ENCODE data around the gene PFKFB2.
"Not testable (repeated sequence)": the region's sequence is repeated elsewhere in the genome, so short reads cannot be mapped to it uniquely, and the experiment has no call there.

PFKFB2 gene

GRCh38 chr1:207034998-207035397 is 18.1 kb upstream of the PFKFB2 start:
- no peak for DNase-seq

GRCh38 chr1:207035877-207036551 is 17.1 kb upstream of the PFKFB2 start:
- DNase-seq: no peak
- intact Hi-C loops (cut with DNase I): no loop called here

More at GRCh38 chr1:207034998-207035397, 18.1 kb upstream of the PFKFB2 start:
- intact Hi-C loops (cut with DNase I): no loop called here

- intact Hi-C loops (cut with DNase I): no loop called here
- no peak for DNase-seq
These were observed 16.2 kb upstream of the PFKFB2 start for GRCh38 chr1:207036865-207037264.

- no peak for DNase-seq
- intact Hi-C loops (cut with DNase I): no loop called here
These were observed 13.5 kb upstream of the PFKFB2 start for GRCh38 chr1:207039380-207040180.

GRCh38 chr1:207040181-207040533 is 12.9 kb upstream of the PFKFB2 start:
- DNase-seq: no peak
- intact Hi-C loops (cut with DNase I): no loop called here

GRCh38 chr1:207041397-207041796 is 11.7 kb upstream of the PFKFB2 start:
- intact Hi-C loops (cut with DNase I): not testable (repeated sequence)

GRCh38 chr1:207045453-207045852 is 7.6 kb upstream of the PFKFB2 start:
- intact Hi-C loops (cut with DNase I): no loop called here

More at GRCh38 chr1:207041397-207041796, 11.7 kb upstream of the PFKFB2 start:
- not testable (repeated sequence) for DNase-seq

GRCh38 chr1:207047505-207047904 is 5.6 kb upstream of the PFKFB2 start:
- intact Hi-C loops (cut with DNase I): no loop called here
- DNase-seq: no peak

More at GRCh38 chr1:207045453-207045852, 7.6 kb upstream of the PFKFB2 start:
- no peak for DNase-seq

GRCh38 chr1:207048041-207048440 is 5.0 kb upstream of the PFKFB2 start:
- DNase-seq: no peak
- intact Hi-C loops (cut with DNase I): no loop called here

- intact Hi-C loops (cut with DNase I): no loop called here
- DNase-seq: no peak
These were observed 4.0 kb upstream of the PFKFB2 start for GRCh38 chr1:207049054-207049453.

GRCh38 chr1:207049514-207049913 is 3.6 kb upstream of the PFKFB2 start:
- intact Hi-C loops (cut with DNase I): no loop called here
- DNase-seq: no peak

GRCh38 chr1:207049974-207050391 is 3.1 kb upstream of the PFKFB2 start:
- intact Hi-C loops (cut with DNase I): no loop called here

GRCh38 chr1:207050480-207051190 is 2.4 kb upstream of the PFKFB2 start:
- DNase-seq: peak; percentile 82 to 96 (median 91)
- intact Hi-C loops (cut with DNase I): no loop called here

More at GRCh38 chr1:207049974-207050391, 3.1 kb upstream of the PFKFB2 start:
- DNase-seq: peak in 36 of 42 donors; percentile 23 to 86 (median 66)

- DNase-seq: peak in 8 of 42 donors; percentile 23 to 66 (median 36)
- intact Hi-C loops (cut with DNase I): no loop called here
These were observed 1.7 kb upstream of the PFKFB2 start, which contains the start of gene YOD1 for GRCh38 chr1:207051191-207051943. Gene YOD1, minus strand, starts transcription at chr1:207051208. Its CDS starts 178 bp downstream, at chr1:207051030.

GRCh38 chr1:207054491-207054890 is 1.4 kb downstream of the PFKFB2 start:
- no peak for DNase-seq
- intact Hi-C loops (cut with DNase I): no loop called here

GRCh38 chr1:207055386-207056001 is 2.4 kb downstream of the PFKFB2 start:
- DNase-seq: no peak
- intact Hi-C loops (cut with DNase I): no loop called here

- DNase-seq: no peak
- intact Hi-C loops (cut with DNase I): no loop called here
These were observed 3.6 kb downstream of the PFKFB2 start for GRCh38 chr1:207056673-207057072.

GRCh38 chr1:207058252-207058651 is 5.2 kb downstream of the PFKFB2 start:
- no peak for DNase-seq
- intact Hi-C loops (cut with DNase I): no loop called here

Measured in head of caudate nucleus (tissue), 42 donors.